SIG-M5 treated with dmso at 0.1 percent for 504 hours (cell line): ENCODE measurements around the gene SLX4IP.
"Not testable (repeated sequence)": the region's sequence is repeated elsewhere in the genome, so short reads cannot be mapped to it uniquely, and the experiment has no call there.

ENCODE experiments used
- DNase-seq: peaks from one replicate; lab custom pipeline; 2025; ENCODE audit not compliant: unreplicated experiment; lab: John Stamatoyannopoulos, UW

Gene SLX4IP

DNA sequence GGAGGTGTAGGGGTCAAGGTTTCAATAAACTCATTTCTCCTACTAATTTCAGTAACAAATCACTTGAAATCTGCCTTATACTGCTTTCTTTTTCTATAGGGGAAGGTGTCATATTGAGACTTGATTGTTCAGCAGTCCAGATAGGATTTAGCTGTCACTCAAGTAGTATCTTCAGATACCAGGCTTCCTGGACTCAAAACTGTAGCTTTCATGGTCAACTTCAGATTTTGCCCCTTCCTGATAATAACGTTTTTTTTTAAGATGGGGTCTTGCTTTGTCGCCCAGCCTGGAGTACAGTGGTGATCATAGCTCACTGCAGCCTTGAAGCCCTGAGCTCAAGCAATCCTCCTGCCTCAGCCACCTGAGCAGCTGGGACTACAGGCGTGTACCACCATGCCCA is 160.9 kb downstream of the SLX4IP start:
- DNase-seq, result no peak

DNA sequence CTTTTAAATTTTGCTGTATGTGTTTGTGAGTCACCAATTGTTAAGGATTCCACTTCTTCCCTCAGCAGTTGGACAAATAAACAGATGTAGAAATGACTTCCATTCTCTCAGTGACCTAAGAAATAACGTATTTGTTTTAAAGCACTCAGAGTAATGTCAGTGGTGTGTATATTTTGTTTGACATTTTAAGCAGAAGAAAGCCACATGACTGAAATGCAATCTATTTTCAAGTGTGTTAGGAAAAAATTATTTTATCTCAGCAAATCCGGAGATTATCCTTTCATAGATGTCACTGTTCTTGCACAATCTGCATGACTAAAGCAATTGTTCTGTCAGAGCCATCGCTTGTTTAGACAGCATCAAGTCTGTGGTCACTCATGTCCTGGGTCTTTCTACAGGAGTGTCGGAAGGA is 161.6 kb downstream of the SLX4IP start:
- no peak for DNase-seq

DNA sequence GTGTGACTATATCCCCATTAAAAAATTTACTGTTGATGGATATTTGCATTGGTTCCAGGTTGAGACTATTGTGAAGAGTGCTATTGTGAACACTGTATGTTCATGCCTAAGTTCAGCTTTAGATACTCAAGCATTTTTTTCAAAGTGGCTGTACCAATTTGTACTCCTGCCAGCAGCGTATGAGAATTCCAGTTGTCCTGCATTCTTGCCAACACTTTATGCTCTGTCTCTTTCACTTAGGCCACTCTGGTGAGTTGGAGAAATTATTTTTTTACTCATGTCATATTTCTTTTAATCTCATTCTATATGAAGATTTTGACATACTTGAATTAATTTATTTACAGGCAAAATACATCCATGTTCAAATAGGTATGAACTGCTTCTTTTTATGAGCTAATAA is 162.5 kb downstream of the SLX4IP start:
- DNase-seq, result no peak

DNA sequence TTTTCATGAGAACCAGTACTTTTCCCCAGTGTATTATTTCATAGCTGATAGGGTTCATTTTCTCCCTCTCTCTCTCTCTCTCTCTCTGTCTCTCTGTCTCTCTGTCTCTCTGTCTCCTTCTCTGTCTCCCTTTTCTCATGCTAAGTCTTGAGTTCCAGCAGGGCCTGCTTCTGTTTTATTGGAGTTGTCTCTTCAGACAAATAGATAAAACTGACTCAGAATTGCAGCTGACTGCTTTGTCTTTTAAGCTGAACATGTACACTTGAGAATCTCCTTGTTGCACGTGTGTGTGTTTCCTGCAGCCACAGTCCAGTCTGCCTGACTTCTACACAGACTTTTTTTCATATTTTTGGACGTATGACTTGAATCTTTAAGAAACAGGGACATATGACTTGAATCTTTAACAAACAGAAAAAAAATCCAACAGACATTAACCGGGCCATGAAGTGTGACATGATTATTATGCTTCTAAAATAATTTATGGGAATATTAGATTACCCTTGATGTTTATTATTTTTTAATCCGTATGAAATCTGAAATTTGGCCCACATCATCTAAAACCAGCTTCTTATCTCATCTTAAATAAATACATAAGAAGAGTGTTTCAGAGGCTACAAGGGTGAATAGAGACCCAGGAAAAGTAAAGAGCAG is 167.2 kb downstream of the SLX4IP start:
- no peak for DNase-seq

DNA sequence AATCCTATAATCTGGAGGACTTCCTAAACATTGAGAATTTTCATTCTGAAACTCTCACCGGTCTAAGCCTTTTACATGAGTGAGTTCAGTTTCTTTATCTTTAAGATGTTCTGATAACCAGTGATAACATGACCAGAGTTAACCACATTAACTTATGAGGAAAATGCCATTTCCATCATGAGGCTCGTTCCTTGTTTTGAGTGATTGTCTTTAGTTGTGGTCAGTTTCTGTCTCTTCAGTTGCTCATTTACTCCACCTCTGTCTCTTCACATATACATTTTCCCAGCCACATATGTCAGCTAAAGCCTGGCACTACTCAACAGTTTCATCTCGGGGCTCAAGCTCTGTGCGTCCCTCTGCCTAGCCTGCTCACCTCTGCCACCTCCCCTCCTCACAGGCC is 168.3 kb downstream of the SLX4IP start:
- no peak for DNase-seq

DNA sequence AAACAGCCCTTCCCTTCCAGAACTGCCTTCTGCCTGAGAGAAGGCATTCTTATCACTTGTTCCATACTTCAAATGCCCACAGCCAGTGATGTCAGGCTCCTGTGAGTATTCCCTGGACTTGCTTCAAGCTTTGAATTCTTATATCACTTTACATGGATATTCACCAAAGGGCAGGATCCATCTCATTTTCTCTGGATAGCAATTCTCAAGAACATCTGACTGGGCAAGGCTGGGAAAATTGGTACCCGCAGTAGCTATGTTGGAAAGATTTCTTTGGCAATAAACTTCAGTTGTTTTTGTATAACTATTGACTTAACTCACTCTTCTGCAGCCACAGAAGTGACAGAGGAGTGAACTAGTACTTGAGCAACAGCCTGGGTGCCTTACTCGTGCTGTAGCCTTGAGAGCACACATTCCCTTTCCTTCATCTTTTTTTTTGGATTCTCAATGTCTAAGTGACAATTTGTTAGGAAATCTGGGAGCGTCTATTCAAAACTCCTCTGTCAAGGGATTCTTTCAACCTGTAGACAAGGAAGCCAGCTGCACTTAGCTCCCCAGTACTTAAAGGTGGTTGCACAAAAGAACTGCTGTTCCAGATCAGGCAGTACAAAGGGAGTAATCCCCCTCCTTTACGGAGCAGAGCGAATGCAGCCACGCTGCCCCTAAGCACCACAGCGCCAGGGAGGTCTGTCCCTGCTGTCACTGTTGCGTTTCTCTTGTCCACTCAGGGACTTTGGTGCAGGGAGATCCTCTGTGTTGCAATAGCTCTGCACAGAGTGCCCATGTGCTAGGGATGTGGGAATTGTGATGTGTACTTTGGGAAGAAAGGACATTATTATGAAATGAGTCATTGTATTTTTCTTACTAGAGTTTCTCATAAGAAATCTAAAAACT is 169.1 kb downstream of the SLX4IP start:
- DNase-seq, result no peak

DNA sequence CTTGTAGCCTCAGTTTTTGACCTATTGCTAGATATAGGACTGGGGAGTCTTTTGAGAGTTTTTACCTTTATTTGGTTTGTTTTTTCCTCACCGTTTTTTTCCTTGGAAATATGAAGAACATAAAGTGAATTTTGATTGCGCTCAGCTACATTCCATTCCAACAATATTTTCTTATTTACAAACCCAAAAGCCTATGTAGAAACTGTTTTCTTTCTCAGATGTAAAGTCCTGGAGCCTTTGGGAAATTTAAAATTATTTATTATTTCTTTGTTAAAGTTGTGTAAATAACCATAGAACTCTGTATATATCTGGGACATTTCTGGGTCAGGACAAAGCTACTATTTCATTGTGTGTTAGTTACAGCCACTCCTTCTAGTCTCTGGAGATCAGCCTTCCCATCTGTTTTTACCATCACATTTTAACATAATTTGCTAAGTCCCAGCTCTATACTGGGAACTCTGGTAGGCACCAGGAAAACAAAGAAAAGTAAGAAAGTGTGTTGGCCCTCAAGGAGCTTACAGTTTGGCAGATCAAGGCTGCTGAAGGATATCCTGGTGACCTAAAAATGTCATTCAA is 169.8 kb downstream of the SLX4IP start:
- DNase-seq, result no peak

DNA sequence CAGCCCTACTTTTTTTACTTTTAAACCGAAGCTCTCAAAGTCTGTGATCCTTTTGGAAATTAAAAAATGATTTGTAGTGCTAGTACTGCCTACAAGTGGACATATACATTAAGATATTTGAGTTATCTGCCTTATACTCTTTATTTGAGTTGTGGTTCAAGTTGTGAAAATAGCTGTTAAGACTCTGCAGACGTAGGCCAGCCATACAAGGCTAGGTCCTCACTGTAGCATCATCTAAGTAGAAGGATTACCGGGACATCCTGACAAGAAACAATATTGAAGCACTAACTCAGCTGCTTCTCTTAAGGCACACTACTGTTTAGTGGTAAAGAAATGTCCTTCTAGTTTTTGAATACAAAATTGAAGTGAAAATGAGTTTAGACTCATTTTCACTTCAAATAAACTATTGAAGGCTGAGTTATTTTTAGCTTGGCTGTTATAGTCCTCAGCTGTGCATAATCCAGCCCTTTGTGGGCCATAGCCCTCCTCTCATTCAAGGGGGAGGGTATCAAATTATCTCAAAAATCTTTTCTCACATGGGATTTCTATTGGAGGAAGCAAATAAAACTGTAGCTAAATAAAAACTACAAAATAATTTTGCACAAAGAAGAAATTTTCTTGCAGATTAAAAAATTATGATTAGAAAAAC is 170.6 kb downstream of the SLX4IP start:
- no peak for DNase-seq

DNA sequence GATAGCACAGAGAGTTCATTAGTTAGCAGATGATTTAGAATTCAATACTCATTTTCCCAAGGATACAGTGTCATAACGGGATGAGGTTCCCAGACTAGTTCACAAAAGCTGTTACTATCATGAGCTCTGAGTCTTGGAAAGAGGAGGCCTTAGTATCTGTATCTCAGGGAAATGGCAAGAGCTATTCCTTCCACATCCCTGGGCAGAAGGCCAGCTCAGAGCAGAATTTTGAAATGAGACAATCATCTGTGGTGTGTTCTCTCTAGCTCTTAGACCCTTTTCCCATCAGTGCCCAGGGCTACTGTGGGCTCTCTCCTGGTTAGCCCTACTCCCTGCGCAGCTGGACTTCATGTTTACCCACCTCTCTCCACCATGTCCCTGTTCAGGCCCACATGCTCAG is 174.2 kb downstream of the SLX4IP start:
- no peak for DNase-seq

DNA sequence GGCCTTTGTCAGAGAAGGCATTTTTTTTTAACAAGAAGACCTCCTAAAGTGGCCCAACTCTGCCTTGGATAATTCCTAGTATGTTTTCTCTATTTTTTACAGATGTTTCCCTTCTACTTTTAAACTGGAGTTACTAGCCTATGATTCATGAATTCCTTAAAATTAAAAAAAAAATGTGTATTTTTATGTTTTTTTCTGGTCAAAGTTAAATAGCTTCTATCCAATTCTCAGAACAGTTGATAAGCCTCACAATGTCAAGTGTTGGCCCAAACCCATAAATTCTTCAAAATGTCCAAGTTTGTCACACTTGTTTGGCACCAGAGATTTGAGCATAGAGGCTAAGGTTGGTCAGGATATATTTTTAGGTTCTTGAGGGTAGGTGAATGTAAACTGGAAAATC is 174.7 kb downstream of the SLX4IP start:
- DNase-seq, result no peak

DNA sequence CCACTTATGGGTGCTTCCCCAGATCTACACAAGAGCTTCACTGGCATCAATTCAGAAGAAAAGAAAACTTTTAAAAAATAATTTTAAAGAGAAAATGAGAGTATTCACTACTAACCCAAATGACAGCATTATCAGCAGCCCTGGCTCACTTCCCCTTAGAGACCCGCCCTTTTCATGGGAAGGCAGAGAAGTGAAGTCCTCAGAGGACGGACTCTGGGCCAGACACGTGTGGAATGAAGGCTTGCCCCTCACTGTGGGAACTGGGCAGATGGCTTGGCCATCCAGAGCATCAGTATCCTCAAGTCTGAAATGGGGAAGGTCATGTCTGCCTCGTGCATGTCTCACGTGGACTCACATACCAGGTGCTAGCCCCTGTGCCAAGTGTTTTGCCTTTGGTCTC is 175.1 kb downstream of the SLX4IP start:
- DNase-seq, result no peak

DNA sequence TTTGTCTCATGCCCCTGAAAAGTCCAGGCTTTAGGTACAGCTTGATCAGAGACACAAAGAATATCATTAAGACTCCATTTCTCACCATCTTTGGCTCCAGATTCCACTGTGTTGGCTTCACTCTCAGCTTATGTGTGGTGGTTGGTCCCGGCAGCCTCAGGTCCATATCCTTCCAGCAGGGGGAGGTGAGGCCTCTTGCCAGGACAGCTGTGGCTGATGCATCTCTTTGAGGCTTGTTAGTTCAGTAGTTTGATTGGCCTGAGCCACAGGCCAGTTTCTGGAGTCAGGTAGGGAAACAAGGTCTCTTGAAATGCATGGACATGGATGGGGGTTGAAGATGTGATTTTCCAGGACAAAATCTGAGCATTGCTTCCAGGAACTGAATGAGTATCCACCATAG is 176.3 kb downstream of the SLX4IP start:
- DNase-seq, result peak; percentile 16

DNA sequence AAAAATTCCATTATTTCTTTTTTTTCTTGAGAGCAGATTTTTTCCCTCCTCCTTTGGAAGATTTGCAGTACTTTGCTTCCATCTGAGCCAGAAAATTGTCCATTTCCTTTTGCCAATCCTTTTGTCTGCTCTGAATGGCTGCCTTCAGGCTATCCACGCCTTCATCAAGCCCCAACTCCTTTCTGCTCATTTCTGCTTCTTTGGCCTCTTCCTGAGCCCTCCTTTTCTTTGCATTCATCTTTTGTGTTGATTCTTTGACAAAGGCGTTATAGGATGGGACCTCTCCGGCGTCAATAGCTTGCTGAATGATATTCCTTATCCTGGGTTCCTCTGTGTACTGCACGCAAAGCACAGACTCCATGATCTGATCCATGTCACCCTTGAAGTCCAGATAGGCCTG is 178.3 kb downstream of the SLX4IP start:
- not testable (repeated sequence) for DNase-seq

DNA sequence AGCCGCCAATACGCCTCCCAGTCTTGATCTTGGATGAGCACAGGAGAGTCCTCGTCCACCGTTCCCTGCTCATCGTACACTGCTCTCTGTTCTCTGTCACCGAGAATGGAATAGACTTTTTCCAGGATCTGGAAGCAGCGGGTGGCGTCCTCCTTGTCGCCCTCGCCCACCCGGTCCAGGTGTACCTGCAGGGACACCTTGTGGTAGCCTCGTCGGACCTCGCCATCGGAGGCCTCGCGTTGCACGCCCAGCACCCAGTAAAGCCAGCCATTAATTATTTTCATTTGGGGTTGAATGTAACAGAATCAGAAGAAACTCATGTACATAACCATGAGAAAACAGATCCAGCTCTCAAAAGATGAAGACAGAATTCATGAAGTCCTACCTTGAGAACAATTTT is 178.8 kb downstream of the SLX4IP start:
- DNase-seq, result no peak

DNA sequence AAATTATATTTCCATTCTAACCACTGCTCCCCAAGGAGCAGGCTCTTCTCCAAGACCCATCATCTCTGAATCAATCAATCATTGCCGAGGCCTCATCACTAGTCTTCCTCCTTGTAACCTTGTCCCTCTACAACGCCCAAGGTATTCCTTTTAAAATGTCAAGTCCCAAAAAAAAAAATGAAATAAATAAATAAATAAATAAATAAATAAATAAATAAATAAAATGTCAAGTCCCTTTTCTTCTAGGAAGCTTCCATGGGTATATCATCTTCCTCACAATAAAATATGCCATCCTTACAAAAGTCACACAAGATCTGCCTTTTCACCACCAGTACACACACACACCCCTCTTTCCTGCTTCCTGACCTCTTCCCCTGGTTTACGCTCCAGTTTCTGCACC is 181.1 kb downstream of the SLX4IP start:
- DNase-seq, result no peak

DNA sequence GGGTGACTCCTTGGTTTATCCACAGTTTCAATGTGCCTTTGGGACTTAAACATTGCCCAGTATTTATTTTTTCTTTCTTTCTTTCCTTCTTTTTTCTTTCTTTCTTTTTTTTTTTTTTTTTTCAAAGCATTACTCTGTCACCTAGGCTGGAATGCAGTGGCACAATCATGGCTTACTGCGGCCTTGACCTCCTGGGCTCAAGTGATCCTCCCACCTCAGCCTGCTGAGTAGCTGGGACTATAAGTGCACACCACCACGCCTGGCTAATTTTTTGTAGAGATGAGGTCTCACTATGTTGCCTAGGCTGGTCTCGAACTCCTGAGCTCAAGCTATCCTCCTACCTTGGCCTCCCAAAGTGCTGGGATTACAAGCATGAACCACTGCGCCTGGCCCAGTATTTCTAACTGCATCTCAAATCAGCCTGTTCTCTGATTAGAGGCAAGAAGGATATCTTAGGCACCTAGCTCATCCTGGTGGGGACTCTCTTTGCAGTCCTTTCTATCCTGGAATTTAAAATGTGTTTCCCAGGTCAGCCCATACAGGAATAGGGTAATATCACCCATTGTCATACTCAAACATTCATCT is 182.5 kb downstream of the SLX4IP start:
- DNase-seq, result not testable (repeated sequence)

DNA sequence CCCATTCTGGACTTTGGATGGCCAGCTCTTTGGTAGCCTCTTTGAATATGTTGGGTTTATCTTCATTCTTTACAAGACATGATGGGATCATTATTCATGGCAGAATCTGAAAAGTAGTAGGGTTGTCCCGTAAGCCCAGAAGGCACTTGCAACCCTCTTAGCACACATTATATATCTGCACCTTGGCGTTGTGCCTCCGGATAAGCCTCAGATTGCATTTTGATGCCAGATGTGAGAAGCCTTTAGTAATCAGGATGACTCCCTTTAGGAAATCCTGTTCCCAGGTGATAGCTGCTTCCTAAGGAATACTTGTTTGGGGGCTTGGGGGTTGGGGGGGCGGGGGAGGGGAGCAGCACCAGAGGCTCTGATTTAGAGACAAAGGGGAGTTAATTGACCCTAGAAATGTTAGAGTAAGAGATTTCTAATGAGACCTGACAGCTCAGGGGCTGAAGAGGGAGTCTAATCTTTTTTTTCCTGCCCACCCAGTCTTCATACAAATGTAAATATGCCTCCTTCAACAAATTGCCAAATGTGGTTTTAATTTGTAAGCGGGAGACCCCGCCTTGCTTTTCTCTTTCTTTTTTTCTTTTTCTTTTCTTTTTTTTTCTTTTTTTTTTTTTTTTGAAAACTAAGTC is 183.6 kb downstream of the SLX4IP start:
- no peak for DNase-seq

DNA sequence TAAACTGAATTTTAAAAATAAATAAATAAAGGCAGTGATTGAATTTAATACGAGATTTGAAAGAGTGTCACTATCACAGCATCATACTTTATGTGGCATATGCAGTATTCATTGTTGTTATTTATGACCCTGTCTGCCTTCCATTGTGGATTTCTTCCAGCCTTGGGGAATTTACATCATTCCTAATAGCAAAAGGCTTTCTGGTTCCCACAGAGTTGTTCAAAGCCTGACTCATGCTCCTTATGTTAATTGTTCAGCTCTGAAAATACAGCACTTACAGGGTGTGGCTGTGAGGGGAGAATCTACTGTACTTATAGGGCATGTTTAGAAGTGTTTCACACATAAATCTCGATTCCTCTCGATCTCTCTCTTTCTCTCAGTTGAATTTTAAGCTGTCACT is 184.3 kb downstream of the SLX4IP start:
- no peak for DNase-seq

DNA sequence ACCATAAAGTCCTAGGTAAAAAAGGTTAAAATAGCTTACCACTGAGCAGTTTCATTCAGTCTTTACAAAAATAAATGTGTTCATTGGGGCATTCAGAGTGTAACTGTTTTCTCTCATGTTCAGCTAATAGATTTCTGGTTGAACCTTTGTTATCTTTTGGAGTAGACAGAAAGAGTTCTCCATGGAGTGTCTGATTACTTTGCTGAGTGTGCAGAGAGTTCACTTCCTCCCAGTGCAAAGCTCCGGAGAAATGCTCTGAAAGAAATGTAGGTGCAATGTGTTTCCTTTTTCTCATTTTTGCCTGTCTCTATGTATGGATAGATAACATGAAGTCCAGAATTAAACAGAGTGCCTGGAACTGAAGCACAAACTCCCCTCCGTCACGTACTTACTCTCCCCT is 186.0 kb downstream of the SLX4IP start:
- no peak for DNase-seq

DNA sequence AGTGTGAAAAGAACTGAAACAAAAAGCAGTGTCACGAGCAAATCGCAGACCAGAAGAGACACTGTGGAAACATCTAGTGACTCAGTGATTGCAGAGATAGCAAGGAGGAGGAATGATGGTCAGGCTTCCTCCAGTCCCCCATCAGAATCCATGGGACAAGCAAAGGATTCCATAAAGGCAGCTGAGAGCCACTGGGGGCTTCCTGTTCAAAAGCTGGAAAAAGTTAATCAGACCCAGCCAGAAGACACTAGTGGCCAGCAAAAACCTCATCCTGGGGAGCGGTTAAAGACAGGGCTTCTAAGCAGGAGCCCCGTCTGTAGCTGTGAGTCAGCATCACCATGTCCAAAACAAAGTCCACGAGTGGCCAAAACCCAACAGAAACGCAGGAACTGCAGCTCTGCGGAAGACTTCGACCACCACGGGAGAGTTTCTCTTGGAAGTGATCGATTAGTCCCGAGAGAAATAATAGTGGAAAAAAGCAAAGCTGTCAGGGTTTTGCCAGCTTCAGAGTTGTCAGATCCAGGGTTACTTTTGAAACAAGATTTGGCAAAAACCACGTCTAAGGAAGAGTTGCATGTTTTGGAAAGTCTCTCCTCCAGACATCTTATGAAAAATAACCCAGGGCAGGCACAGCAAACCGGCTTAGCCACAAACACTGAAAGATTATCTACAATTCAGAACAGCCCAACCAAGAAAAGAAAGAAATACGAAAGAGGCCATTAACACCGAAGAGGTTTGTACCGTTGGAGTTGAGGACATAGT is 187.7 kb downstream of the SLX4IP start:
- DNase-seq, result no peak
